ENCODE data around the gene SPACA6. TPM values are rescaled to one million over a fixed set of nuclear protein-coding genes. Genes with fewer than 3 reads are reported as not detected.

SPACA6 gene
- total and polyA plus RNA-seq, 2 donors (not counting 1 experiment from before 2014, with no cell fraction given): 5.5 to 8.6 TPM

DNA sequence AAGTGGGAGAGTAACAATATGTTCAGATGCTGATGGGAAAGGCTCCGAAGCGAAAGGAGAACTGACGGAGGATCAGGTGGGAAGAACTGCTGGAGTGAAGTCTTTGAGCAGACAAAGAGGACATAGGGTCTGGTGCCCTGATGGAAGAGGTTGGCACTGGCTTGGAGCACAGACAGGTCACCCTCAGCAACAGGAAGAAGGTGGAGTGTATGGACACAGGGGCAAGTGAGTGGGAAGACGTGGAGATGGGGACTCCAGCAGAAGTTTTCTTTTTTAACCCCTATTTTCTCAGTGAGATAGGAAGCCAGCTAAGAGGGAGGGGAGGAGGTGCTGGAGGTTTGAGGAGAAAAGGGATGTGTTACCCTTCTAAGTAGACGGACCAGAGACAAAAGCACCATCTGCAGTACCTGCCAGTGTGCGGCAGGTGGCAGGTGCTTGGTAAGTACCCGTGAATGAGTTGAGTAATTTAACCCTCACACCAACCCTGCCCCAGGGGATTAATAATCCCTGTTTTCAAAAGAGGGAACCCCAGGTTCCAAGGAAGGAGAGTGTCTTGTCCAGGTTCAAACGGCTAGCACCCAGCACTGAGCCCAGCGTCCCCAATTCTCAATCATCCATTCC lies 19.4 kb downstream of the SPACA6 start:
- TF ChIP-seq, protein P1, sequence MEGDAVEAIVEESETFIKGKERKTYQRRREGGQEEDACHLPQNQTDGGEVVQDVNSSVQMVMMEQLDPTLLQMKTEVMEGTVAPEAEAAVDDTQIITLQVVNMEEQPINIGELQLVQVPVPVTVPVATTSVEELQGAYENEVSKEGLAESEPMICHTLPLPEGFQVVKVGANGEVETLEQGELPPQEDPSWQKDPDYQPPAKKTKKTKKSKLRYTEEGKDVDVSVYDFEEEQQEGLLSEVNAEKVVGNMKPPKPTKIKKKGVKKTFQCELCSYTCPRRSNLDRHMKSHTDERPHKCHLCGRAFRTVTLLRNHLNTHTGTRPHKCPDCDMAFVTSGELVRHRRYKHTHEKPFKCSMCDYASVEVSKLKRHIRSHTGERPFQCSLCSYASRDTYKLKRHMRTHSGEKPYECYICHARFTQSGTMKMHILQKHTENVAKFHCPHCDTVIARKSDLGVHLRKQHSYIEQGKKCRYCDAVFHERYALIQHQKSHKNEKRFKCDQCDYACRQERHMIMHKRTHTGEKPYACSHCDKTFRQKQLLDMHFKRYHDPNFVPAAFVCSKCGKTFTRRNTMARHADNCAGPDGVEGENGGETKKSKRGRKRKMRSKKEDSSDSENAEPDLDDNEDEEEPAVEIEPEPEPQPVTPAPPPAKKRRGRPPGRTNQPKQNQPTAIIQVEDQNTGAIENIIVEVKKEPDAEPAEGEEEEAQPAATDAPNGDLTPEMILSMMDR (conservative IDR thresholded peaks at IDR 0.05 in 1 of 2, IDR thresholded peaks at IDR 0.05 in 1 of 2; ENCODE audit: low read depth in 1 of 2, low read length in 2 of 2): peak; percentile 14 to 34
- no peak for TF ChIP-seq EZH2 (IDR thresholded peaks at IDR 0.05; ENCODE audit: low read length, missing control alignments)
- Histone ChIP-seq H3K4me2 (ENCODE audit: extremely low read depth, insufficient read depth, low read length) (no peak overlapping the region), H3K27me3 (ENCODE audit: control insufficient read depth, insufficient read depth, low read length) (no peaks in the 10 kb centered on the region), H3K9ac (ENCODE audit: insufficient read depth, low read length) (no peak overlapping the region), H3K79me2 (ENCODE audit: control insufficient read depth, insufficient read depth, low read length) (no peaks in the 10 kb centered on the region), H4K20me1 (ENCODE audit: control insufficient read depth, extremely low read depth, insufficient read depth, low read length) (no peaks in the 10 kb centered on the region), H3K36me3 (ENCODE audit: control insufficient read depth, insufficient read depth, low read length) (no peaks in the 10 kb centered on the region), H3K4me3 (replicated peaks in 1 of 4; ENCODE audit: control extremely low read depth in 1 of 4, insufficient read depth in 1 of 4, low read depth in 3 of 4, low read length in 4 of 4) (no peak overlapping the region), H3K27ac (ENCODE audit: insufficient read depth, low read length) (no peak overlapping the region), H3K4me1 (ENCODE audit: control insufficient read depth, extremely low read depth, insufficient read depth, low read length) (no peaks in the 10 kb centered on the region), H2AFZ (ENCODE audit: low read length) (no peak overlapping the region), H3K9me3 (ENCODE audit: control insufficient read depth, insufficient read depth, low read depth, low read length) (no peaks in the 10 kb centered on the region)
- peak; percentile 27 to 52 for DNase-seq (ENCODE audit: low read depth in 2 of 2)

DNA sequence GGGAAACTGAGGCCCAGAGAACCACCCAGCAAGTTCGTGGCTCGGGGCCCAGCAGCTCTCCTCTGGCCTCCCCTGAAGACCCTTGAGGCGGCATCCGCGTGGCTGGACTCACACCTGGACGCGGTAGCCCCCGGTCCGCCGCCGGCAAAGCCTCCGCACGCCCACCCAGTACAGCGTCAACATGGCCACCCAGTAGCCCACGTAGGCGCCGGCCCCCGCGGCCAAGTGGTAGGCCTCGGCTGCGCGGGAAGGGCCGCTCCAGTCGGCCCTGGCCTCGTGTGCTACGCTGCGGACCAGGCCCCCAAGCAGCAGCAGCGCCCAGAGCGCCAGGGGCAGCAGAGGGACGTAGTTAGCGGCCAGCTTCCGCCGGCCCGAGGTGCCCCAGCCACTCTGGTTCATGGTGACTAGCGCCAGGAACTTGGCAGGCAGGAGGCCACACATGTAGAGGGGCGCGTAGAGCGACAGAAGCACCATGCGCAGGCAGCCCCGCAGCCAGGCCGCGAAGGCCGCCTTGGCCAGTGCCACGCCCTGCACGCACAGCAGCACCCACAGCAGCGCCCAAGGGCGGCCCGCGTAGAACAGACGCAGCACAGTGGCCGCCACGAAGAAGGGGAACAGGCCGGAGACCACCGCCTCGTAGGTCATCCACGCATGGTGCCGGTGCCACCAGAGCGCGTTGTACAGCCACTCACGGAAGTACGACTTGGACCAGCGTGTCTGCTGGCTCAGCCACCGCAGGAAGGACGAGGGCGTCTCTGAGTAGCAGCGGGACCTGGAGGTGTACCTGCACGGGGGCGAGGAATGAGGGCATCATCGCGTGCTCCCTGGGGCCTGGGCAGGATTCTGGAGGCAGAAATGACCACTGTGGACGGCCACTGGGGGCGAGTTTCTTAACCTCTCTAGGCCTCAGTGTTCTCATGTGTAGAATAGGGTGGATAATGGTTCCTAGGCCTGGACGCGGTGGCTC lies 20.5 kb downstream of the SPACA6 start:
- Histone ChIP-seq H4K20me1 (ENCODE audit: control insufficient read depth, extremely low read depth, insufficient read depth, low read length) (no peaks in the 10 kb centered on the region), H3K4me2 (ENCODE audit: extremely low read depth, insufficient read depth, low read length) (no peak overlapping the region), H3K36me3 (ENCODE audit: control insufficient read depth, insufficient read depth, low read length) (no peaks in the 10 kb centered on the region), H3K27me3 (ENCODE audit: control insufficient read depth, insufficient read depth, low read length) (no peaks in the 10 kb centered on the region), H3K4me1 (ENCODE audit: control insufficient read depth, extremely low read depth, insufficient read depth, low read length) (no peaks in the 10 kb centered on the region), H3K27ac (ENCODE audit: insufficient read depth, low read length) (no peak overlapping the region), H2AFZ (ENCODE audit: low read length) (no peak overlapping the region), H3K9ac (ENCODE audit: insufficient read depth, low read length) (no peak overlapping the region), H3K9me3 (ENCODE audit: control insufficient read depth, insufficient read depth, low read depth, low read length) (no peaks in the 10 kb centered on the region), H3K4me3 (replicated peaks in 1 of 4; ENCODE audit: control extremely low read depth in 1 of 4, insufficient read depth in 1 of 4, low read depth in 3 of 4, low read length in 4 of 4) (no peak overlapping the region), H3K79me2 (ENCODE audit: control insufficient read depth, insufficient read depth, low read length) (no peaks in the 10 kb centered on the region)
- DNase-seq (ENCODE audit: low read depth in 2 of 2): no peak
- no peak for TF ChIP-seq EZH2 (IDR thresholded peaks at IDR 0.05; ENCODE audit: low read length, missing control alignments)
- TF ChIP-seq, protein P1 (conservative IDR thresholded peaks at IDR 0.05 in 1 of 2, IDR thresholded peaks at IDR 0.05 in 1 of 2; ENCODE audit: low read depth in 1 of 2, low read length in 2 of 2): no peak

DNA sequence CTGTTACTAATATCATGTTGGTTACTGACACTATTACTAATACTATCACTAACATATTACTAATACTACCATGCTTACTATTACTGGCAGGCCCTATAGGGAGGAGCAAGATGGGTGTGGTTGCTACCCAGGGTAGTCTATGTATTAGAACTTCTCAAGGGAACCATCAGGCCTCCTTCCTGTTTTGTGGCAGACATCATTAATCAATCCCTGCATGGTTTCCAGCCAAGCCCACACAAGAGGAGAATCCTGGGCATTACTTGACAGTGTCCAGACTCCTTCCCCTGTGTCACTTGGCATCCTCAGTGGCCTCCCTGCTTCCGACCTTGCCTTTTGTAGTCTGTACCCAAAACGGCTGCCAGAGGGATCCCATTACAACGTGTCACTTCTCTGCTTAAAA lies 21.7 kb downstream of the SPACA6 start:
- H3K4me3 ChIP-seq (replicated peaks in 1 of 4; ENCODE audit: control extremely low read depth in 1 of 4, insufficient read depth in 1 of 4, low read depth in 3 of 4, low read length in 4 of 4): no peak overlapping the region
- H4K20me1 ChIP-seq (ENCODE audit: control insufficient read depth, extremely low read depth, insufficient read depth, low read length): no peaks in the 10 kb centered on the region
- no peak overlapping the region for H3K9ac ChIP-seq (ENCODE audit: insufficient read depth, low read length)
- no peak for DNase-seq (ENCODE audit: low read depth in 2 of 2)
- no peaks in the 10 kb centered on the region for H3K4me1 ChIP-seq (ENCODE audit: control insufficient read depth, extremely low read depth, insufficient read depth, low read length)
- no peak overlapping the region for H3K4me2 ChIP-seq (ENCODE audit: extremely low read depth, insufficient read depth, low read length)
- peaks cover 6% of the 10 kb centered on the region for H3K27me3 ChIP-seq (ENCODE audit: control insufficient read depth, insufficient read depth, low read length)
- H3K36me3 ChIP-seq (ENCODE audit: control insufficient read depth, insufficient read depth, low read length): no peaks in the 10 kb centered on the region
- H2AFZ ChIP-seq (ENCODE audit: low read length): no peak overlapping the region
- H3K27ac ChIP-seq (ENCODE audit: insufficient read depth, low read length): no peak overlapping the region
- TF ChIP-seq, protein P1 (conservative IDR thresholded peaks at IDR 0.05 in 1 of 2, IDR thresholded peaks at IDR 0.05 in 1 of 2; ENCODE audit: low read depth in 1 of 2, low read length in 2 of 2): no peak
- TF ChIP-seq EZH2 (IDR thresholded peaks at IDR 0.05; ENCODE audit: low read length, missing control alignments): no peak
- H3K79me2 ChIP-seq (ENCODE audit: control insufficient read depth, insufficient read depth, low read length): no peaks in the 10 kb centered on the region
- no peaks in the 10 kb centered on the region for H3K9me3 ChIP-seq (ENCODE audit: control insufficient read depth, insufficient read depth, low read depth, low read length)

Data from fibroblast of lung (primary cell).